Lower leg skin (tissue), 4 donors: ENCODE data around the gene SLC17A4. TPM values are rescaled to one million over a fixed set of nuclear protein-coding genes. Genes with fewer than 3 reads are reported as not detected.

Experiments
- DNase-seq, 2 donors: peaks; one replicate each; pipeline ENCODE4 v3.0.0-alpha.2; 2019; ENCODE audit warnings: low spot score in 2 of 2
- H3K4me3 ChIP-seq: fragments of 200-600 bp; sonication (generic); 2 replicates; pipeline ENCODE4 v1.5.1; 2017; ENCODE audit warnings: mild to moderate bottlenecking, low read depth; ENCODE audit not compliant: poor library complexity, severe bottlenecking
- CTCF ChIP-seq, 3 donors: fragments of 450-650 bp; IDR thresholded peaks; one replicate each; pipeline ENCODE4 v1.5.1; 2016; ENCODE audit warnings: antibody characterized with exemption in 3 of 3, mild to moderate bottlenecking in 3 of 3, moderate library complexity in 2 of 3
- POLR2A ChIP-seq, 2 donors: fragments of 450-650 bp; IDR thresholded peaks; one replicate each; pipeline ENCODE4 v1.6.1; 2016 to 2017; ENCODE audit warnings: antibody characterized with exemption in 2 of 2, mild to moderate bottlenecking in 1 of 2, moderate library complexity in 1 of 2
- WGBS, 2 donors: methylation state at CpG; one replicate each; pipeline ENCODE4 v1.1.5; 2018; 5-methylcytosine and 5-hydroxymethylcytosine counted together
- intact Hi-C: fragments of 100-400 bp; cut with DNase I; formaldehyde crosslinking; loops from one replicate; pipeline ENCODE4 v1.15.0; 2023; ENCODE audit warnings: low total_unique reads
- total RNA-seq, 4 donors: library from RNA; depleted of rRNA; stranded (reverse); fragments of >200 nt; gene quantifications; one replicate each; pipeline ENCODE4 v1.1.0, GENCODE V29; 2016

SLC17A4 gene
- total RNA-seq, 4 donors from 2014 or later, result not detected

DNA sequence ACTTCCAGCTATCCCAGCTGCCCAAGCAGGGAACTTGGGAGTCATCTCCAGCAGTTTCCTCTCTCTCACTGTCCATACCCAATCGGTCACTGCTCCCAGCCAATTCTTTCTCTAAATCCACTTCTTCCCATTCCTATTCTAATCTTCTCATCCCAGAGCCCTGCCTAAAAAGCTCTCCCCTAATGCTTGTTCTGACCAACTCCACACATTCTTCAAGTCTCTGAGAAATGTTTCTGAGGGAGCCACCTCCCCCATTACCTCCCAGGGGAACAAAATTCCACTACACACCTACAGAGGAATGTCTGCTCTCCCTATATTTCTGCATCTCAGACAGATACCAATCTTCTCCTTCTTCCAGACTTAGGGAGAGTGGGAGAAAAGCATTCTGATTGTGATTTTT lies 14.0 kb downstream of the SLC17A4 start:
- intact Hi-C loops, result no loop called here
- TF ChIP-seq CTCF (IDR thresholded peaks at IDR 0.05), result no peak
- no peak for TF ChIP-seq POLR2A (IDR thresholded peaks at IDR 0.05)
- 78 to 82% methylated on average over 1 of the region's 1 CpG for WGBS, 2 donors
- no peak for DNase-seq
- no peak overlapping the region for H3K4me3 ChIP-seq

GRCh38 chr6:25769983-25770382 lies 15.4 kb downstream of the SLC17A4 start:
- intact Hi-C loops, result no loop called here
- TF ChIP-seq POLR2A (IDR thresholded peaks at IDR 0.05), result no peak
- 74 to 91% methylated on average over 2 of the region's 2 CpGs for WGBS, 2 donors
- no peak overlapping the region for H3K4me3 ChIP-seq
- no peak for DNase-seq

DNA sequence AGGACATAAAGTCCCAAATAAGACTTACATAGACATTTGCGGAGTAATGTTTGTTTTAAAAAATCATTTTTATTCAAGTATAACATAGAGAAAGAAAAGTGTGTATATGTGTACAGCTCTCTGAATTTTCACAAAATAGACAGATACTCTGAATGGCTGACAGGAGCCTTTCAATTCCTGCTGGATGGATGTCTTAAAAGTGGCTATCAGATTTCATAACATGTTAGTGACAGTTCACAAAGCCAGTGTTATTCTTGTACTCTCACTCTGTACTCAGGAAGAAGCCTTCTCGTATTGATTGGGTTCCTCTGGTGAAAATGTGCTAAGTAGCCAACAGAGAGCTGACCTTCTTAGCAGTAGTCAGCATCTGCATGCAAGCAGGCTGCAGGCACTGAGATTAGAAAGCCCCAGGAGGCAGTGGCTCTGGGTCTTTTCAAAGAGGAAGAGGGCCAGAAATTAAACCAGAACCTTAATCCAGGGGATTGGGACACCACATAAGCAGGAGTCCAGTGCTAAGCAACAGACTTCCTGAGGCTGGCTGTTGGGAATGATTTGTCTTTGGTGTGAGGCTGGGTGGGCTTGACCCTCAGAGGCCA lies 19.7 kb downstream of the SLC17A4 start:
- intact Hi-C loops, result no loop called here
- WGBS, 2 donors, result 34 to 60% methylated on average over 2 of the region's 2 CpGs
- no peak overlapping the region for H3K4me3 ChIP-seq
- DNase-seq, result no peak
- TF ChIP-seq CTCF (IDR thresholded peaks at IDR 0.05) (no peak), POLR2A (IDR thresholded peaks at IDR 0.05) (no peak)

DNA sequence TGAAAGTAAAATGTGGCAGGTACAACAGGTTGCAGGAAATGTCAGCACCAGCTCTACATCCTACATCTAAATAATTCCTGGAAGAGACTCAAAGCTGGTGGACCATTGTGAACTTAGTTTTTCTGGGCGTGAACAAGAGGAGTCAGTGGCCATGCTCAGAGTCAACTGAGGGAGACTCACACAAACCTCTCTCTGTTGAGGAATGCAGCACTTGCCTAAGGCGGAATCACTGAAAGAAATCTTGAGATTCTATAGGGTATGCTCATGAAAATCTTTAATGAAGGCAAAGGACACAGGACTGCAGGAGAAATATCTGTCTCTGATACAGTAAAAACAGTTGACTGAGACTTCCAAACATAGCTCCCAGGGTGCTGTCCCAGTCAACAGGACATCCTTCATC lies 22.5 kb downstream of the SLC17A4 start:
- TF ChIP-seq POLR2A (IDR thresholded peaks at IDR 0.05) (no peak), CTCF (IDR thresholded peaks at IDR 0.05) (no peak)
- WGBS, 2 donors, result 29 to 56% methylated on average over 2 of the region's 2 CpGs
- DNase-seq, result no peak
- no peak overlapping the region for H3K4me3 ChIP-seq
- intact Hi-C loops, result no loop called here

- TF ChIP-seq CTCF (IDR thresholded peaks at IDR 0.05) (no peak), POLR2A (IDR thresholded peaks at IDR 0.05) (no peak)
- intact Hi-C loops, result no loop called here
- no peak overlapping the region for H3K4me3 ChIP-seq
- 75 to 82% methylated on average over 4 of the region's 4 CpGs for WGBS, 2 donors
- DNase-seq, result no peak
Measured at GRCh38 chr6:25777856-25778649, 23.5 kb downstream of the SLC17A4 start.

- H3K4me3 ChIP-seq, result no peak overlapping the region
- 77 to 88% methylated on average over 1 of the region's 1 CpG for WGBS, 2 donors
- DNase-seq, result no peak
- intact Hi-C loops, result no loop called here
- TF ChIP-seq CTCF (IDR thresholded peaks at IDR 0.05) (no peak), POLR2A (IDR thresholded peaks at IDR 0.05) (no peak)
Measured at GRCh38 chr6:25781134-25781533, 26.6 kb downstream of the SLC17A4 start.
